CD4-positive, alpha-beta T cell treated with Interleukin-2 at 100 ng/mL for 4 hours (primary cell): Measurements from ENCODE around the gene RBFA.

Source experiments
- DNase-seq: peaks from one replicate; pipeline ENCODE4 v3.0.0-alpha.2; 2020; ENCODE audit warnings: low spot score

RBFA gene

GRCh38 chr18:80074697-80075096 is 40.5 kb downstream of the RBFA start:
- DNase-seq: no peak

- DNase-seq: no peak
Observed at GRCh38 chr18:80075940-80076339, 41.7 kb downstream of the RBFA start.

GRCh38 chr18:80076379-80076778 is 42.1 kb downstream of the RBFA start:
- DNase-seq: no peak

GRCh38 chr18:80077873-80078272 is 43.6 kb downstream of the RBFA start:
- DNase-seq: no peak
